ENCODE measurements around the gene NEK7.
"Not testable (repeated sequence)": the region's sequence is repeated elsewhere in the genome, so short reads cannot be mapped to it uniquely, and the experiment has no call there.

NEK7 gene

DNA sequence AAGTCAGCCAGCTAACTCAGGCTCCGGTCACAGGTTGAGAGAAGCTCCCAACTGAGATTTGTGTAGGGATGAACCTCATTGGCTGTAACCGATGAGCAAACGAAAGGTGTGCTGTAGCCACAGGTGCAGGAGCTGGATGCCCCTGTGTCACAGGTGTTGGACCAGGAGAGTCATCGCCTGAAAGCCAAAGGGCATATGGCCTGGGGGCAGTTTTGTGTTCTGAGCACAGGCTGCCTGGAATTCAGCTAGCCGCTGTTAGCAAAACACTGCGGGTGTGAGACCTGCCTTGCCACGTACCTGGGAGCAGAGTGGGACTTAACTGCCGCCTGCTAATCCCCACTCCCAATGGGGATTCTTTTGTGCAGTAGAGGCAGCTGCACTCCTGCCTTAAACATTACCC lies 55.3 kb downstream of the NEK7 start:
- DNase-seq: no peak

GRCh38 chr1:198212675-198213074 lies 55.9 kb downstream of the NEK7 start:
- no peak for DNase-seq

GRCh38 chr1:198214924-198215323 lies 58.1 kb downstream of the NEK7 start:
- DNase-seq: no peak

GRCh38 chr1:198220428-198220827 lies 63.6 kb downstream of the NEK7 start:
- no peak for DNase-seq

GRCh38 chr1:198227010-198227409 lies 70.2 kb downstream of the NEK7 start:
- not testable (repeated sequence) for DNase-seq

- not testable (repeated sequence) for DNase-seq
Observed at GRCh38 chr1:198227454-198227853, 70.7 kb downstream of the NEK7 start.

DNA sequence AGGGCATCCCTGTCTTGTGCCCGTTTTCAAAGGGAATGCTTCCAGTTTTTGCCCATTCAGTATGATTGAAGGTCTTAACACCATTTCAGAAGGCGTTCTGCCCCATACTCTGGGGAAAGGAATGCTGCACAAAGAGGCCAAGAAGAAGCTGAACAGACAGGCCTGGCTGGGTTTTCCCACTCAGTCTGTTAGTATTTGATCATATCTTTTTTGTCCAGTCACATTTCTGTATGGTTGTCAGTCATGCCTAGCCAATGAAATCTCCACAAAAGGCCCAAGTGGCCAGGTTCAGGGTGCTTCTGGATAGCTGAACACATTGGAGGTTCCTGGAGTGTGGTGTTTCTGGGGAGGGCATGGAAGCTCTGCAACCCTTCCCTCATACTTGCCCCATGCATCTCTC lies 72.1 kb downstream of the NEK7 start:
- no peak for DNase-seq

DNA sequence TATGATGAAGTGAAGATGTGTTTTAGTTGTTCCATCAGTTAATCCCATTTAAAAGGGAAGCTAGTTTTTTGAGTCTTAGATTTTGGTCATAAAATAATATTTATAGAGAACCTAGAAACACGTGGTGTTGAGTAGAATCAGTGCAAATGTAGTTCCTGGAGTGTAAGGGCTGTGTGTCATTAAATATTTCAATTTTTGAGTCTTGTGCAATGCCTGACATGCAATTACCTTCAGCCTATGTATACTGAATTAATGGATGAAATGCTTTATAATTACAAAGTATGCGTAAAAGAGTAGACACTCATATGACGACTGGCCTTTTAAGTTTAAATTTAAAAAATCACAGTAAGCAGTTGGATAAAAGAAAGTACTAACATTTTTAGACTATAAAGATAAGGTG lies 75.0 kb downstream of the NEK7 start:
- no peak for DNase-seq

DNA sequence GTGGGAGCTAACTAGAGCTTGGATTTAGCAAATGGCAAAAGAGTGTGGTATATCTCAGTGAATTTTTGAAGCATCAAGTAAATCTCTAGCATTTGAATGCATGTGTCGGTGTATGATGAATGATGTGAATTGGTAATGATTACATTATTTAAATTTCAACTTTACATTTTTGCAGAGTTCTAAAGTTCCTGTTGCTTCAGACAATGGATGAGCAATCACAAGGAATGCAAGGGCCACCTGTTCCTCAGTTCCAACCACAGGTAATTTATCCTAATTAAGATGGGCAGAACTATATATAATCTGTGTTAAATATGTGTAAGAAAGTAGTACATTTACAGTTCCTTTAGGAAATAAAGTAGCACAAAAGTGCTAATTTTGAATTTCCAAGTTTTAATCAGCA lies 75.6 kb downstream of the NEK7 start:
- DNase-seq: no peak

DNA sequence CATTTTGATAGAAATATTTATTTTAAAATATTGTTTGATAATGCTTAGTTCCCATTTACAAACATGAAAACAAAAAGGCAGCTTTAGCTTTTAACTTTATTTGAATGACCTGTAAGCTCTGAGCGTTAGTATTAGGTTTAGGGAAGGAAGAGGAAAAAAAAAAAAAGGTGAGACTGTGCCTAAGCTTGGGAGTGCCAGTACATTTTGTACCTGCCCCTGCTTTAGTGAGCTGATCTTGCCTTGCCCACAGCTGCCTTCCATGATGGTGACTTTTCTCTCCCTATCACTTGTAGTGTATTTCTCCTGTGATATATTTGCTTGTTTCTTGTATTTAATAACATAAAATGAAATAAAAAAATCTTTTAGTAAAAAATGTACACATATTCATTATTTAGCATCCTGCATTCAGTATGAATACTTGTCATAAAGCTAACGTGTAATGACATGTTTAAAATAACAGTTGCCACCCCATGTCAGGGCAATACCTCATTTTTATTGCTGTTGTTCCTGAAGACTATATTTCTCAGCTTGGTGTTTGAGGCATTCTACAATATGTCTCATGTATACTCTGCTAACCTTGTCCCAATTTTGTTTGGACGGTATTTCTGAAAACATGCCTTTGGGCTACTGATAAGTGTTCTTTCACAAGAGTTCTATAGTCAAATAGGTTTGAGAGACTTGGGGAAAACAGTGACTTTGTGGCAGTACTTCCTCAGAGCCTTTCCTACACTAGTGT lies 76.3 kb downstream of the NEK7 start:
- no peak for DNase-seq

DNA sequence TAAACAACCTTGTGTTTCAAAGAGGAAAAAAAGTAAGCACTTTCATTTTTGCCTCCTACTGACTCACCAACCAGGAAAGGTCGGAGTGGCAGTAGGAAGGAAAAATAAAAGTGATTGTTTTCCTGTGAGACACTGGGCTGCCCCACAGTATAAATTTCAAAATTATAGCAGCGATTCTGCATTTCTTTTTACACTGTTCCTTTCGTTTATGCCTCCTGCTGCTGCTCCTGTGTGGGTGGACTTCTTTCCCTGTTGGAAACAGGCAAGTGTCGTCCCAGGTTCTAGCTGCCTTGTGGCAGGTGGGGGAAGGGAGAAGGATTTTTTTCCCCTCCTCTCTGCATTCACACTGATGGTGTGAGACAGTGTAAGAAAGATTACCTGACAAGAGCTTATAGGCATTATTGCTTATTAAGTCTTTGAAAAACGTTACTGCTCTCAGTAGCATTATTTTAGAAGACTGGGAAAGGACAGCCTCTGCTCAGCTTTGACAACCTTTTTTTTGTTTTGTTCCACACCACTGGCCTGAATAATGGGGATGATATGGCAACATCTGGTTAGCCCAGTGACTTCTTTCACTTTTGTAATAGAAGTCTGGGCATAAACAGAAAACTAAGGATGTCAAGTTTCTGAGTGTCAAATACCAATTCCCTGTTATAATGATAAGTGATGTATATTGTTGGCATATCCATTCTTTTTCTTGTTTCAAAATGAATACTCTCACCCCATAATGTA lies 77.9 kb downstream of the NEK7 start:
- DNase-seq: no peak

DNA sequence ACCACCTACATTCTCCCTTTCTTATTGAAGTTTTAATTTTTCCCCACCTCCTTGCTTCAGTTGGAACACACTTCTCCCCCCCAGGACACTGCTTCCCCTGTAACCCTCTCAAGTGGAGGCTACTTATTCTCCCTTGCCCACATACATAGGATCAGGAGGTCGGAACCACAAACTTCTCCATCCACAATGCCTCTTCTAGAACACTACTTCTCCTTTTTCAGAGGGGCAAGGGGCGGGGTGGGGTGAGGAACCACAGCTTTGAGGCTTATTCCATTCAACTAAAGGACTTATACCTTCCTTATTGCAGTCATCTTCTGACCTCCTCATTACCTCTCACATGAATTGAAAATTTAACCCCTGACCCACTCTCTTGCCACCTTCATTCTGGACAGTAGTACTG lies 81.3 kb downstream of the NEK7 start:
- no peak for DNase-seq

GRCh38 chr1:198241553-198241952 lies 84.8 kb downstream of the NEK7 start:
- DNase-seq: no peak

DNA sequence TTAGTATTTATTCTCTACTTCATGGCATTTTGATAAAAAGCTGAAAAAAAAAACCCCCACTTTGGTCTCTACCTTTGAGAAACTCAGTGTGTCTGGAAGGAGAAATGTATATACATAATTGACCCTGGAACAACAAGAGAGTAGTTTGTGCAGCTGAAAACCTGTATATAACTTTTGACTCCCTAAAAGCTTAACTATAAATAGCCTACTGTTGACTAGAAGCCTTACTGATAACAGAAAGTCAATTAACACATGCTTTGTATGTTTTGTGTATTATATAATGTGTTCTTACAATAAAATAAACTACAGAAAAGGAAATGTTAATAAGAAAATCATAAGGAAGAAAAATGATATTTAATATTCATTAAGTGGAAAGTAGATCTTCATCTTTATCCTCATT lies 88.0 kb downstream of the NEK7 start:
- no peak for DNase-seq

GRCh38 chr1:198245379-198245778 lies 88.6 kb downstream of the NEK7 start:
- DNase-seq: no peak

- no peak for DNase-seq
Observed at GRCh38 chr1:198246337-198246736, 89.5 kb downstream of the NEK7 start.

GRCh38 chr1:198253259-198253658 lies 96.5 kb downstream of the NEK7 start:
- no peak for DNase-seq

- DNase-seq: no peak
Observed at GRCh38 chr1:198253668-198254067, 96.9 kb downstream of the NEK7 start.

DNA sequence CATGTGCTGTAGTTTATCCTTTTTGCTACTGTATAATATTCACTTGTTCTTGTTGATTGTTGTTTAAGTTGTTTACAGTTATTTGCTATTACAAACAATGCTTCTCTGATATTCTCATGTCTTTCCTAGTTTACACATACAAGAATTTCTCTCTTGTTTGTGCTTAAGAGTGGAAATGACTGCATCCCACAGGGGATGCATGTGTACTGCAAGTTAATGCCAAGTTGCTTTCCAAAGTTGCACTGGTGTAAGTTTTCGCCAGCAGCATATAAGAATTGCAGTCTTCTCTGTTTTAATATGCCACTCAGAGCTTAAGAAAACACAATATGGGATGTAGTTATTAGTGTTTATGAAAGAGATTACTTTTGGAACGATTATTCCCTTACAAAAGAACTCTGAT lies 97.7 kb downstream of the NEK7 start:
- DNase-seq: no peak

DNA sequence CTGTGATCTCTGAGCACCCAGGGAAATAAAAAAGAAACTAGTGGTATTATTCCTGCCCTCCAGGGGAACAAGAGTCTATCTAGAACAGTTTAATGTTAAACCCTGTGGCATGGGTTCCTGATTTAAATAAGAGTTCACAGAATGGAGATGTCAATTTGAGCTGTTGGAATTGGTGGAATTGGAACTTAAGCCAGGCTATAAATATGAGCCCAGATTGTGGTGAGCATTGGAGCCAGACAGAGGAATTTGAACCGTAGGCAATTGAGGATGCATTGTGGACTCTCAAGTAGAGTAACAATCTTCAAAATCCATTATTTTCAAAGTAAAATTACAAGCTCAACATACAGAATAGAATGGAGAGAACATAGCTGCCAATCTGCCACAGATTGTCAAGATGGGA lies 98.2 kb downstream of the NEK7 start:
- no peak for DNase-seq

DNA sequence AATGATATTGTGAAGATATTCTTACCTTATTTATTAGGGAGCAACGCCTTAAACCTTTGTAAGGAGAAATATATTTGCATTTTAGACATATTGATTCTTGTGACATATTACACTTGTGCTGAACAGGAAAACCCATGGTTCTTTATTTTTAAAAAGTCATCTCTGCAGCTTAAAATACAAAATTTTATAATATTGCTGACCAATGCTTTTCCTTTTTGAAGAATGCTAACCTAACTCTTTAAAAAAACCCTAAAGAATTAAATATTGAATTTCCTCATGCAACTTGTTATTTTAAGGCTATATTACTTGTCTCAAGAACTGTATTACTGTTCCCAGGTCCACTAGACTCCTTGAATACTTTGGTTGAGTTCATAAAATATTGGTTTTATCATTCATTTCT lies 99.0 kb downstream of the NEK7 start:
- DNase-seq: no peak

DNA sequence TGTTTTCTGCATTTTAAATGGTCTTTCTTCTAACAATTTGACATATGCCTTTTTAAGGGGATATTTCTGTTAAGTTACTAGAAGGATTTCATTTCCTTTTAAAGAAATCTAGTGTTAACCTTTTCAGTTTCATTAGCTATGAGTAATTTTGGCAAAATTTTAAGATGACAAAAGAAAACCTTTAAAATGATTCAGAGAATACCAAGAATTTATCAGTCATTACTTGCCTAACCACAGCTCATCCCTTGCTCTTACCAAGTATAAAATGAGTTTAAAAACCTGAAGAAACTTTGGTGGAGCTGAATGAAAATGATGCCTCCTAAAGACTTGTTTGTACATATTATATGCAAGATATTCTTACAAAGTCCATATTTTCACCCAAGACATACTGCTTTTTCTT lies 101.7 kb downstream of the NEK7 start:
- no peak for DNase-seq

DNA sequence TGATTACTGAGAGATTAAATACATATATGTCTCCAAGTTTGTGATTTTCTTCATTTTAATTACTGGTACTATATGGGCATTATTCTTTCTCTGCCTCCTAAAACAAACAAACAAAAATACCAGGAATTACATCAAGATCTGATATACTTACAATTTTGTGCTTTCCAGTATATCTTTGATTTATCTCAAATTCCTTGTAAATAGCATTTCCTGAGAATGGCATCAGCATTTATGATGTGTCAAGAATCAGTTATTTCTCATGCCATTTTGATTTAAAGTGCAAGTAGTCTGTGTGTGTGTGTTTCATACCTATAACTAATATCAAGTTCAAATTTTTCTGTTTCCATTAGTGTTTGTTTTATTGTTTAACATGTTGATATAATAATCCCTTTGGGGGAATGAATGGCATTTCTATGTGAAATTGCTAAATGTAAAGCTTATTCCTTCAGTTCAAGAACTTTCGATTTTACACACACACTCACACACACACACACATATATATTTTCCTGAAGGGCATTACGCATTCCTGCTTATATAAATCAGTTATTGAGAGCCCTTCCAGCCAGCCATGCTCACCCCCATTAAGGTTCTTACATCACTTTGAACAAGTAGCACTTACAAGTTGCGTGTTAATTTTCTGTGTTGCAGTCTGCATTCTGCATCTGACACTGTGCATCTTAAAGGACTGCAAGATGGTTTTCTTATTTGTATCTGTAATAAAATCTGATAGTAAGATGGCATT lies 102.7 kb downstream of the NEK7 start:
- DNase-seq: no peak

GRCh38 chr1:198261886-198262285 lies 105.1 kb downstream of the NEK7 start:
- no peak for DNase-seq
